B cell (primary cell): ENCODE results near the gene MOB2. TPM values are rescaled to one million over a fixed set of nuclear protein-coding genes. Genes with fewer than 3 reads are reported as not detected.
A peak's percentile ranks its signal among the peaks of the same experiment; 100 is the strongest.
"Not testable (repeated sequence)": the region's sequence is repeated elsewhere in the genome, so short reads cannot be mapped to it uniquely, and the experiment has no call there.

ENCODE experiments used
- ATAC-seq: fragments of 200-7000 bp; cut with Tn5 transposase; one replicate; pipeline ENCODE4 v1.10.0; 2021; ENCODE audit warnings: low read depth, mild to moderate bottlenecking, moderate number of reproducible peaks, moderate library complexity
- CTCF ChIA-PET: fragments of 350-600 bp; sonication (Branson Sonifier 250); formaldehyde crosslinking; loops from one replicate; lab custom pipeline; 2021; ENCODE audit warnings: antibody characterized with exemption, inconsistent platforms; lab: Charles Lee
- POLR2A ChIA-PET: fragments of 350-600 bp; sonication (Branson Sonifier 250); formaldehyde crosslinking; loops from one replicate; lab custom pipeline; 2021; ENCODE audit warnings: antibody characterized with exemption; lab: Charles Lee
- DNase-seq: peaks from one replicate; pipeline ENCODE4 v3.0.0; 2013
- H2AFZ ChIP-seq: 2 replicates; pipeline ENCODE4 v1.6.1; 2012; ENCODE audit warnings: mild to moderate bottlenecking, low read depth, low read length; ENCODE audit not compliant: insufficient read depth, poor library complexity, severe bottlenecking
- H3K27ac ChIP-seq, 2 donors: 1 replicate in 1 of 2; 2 replicates in 1 of 2; pipeline ENCODE4 v1.5.1; 2012 to 2013; ENCODE audit warnings: low read length in 2 of 2, mild to moderate bottlenecking in 2 of 2, moderate library complexity in 1 of 2
- H3K27me3 ChIP-seq, 4 experiments: fragments of 200-600 bp in 1 of 4; sonication (generic) in 1 of 4; replicated peaks in 1 of 4; 1 replicate in 2 of 4; 2 replicates in 2 of 4; pipeline versions ENCODE4 v1.6.1 to v1.7.0; 2013 to 2016; ENCODE audit warnings: low read length in 3 of 4, mild to moderate bottlenecking in 2 of 4, mixed read lengths in 1 of 4, moderate library complexity in 1 of 4; ENCODE audit not compliant: insufficient read depth in 4 of 4, control insufficient read depth in 3 of 4; ENCODE audit errors: control extremely low read depth in 1 of 4
- H3K36me3 ChIP-seq, 2 experiments: replicated peaks in 1 of 2; 1 replicate in 1 of 2; 2 replicates in 1 of 2; pipeline versions ENCODE4 v1.6.1 to v1.7.1; 2013; ENCODE audit warnings: low read length in 1 of 2; ENCODE audit not compliant: insufficient read depth in 2 of 2, control insufficient read depth in 1 of 2; ENCODE audit errors: control extremely low read depth in 1 of 2, extremely low read depth in 1 of 2
- H3K4me1 ChIP-seq, 2 donors: fragments of 200-600 bp in 1 of 2; sonication (generic) in 1 of 2; 1 replicate in 1 of 2; 2 replicates in 1 of 2; pipeline versions ENCODE4 v1.5.1 to v1.6.1; 2013 to 2017; ENCODE audit warnings: low read length in 2 of 2; ENCODE audit not compliant: control insufficient read depth in 2 of 2, insufficient read depth in 2 of 2
- H3K4me2 ChIP-seq: replicated peaks from 2 replicates; pipeline ENCODE3; 2012; ENCODE audit warnings: mild to moderate bottlenecking, low read depth, low read length; ENCODE audit not compliant: poor library complexity, severe bottlenecking
- H3K4me3 ChIP-seq, 5 experiments: fragments of 200-600 bp in 1 of 5; sonication (generic) in 1 of 5; 1 replicate in 3 of 5; 2 replicates in 2 of 5; pipeline versions ENCODE4 v1.5.1 to v1.7.0; 2011 to 2016; ENCODE audit warnings: low read length in 4 of 5, mild to moderate bottlenecking in 4 of 5, low read depth in 2 of 5, control low read depth in 1 of 5, moderate library complexity in 1 of 5; ENCODE audit not compliant: insufficient read depth in 1 of 5; ENCODE audit errors: control extremely low read depth in 1 of 5, extremely low read depth in 1 of 5
- H3K79me2 ChIP-seq: fragments of 200-600 bp; sonication (generic); one replicate; pipeline ENCODE4 v1.6.0; 2016; ENCODE audit warnings: low read length; ENCODE audit not compliant: control insufficient read depth, insufficient read depth
- H3K9ac ChIP-seq: fragments of 200-600 bp; sonication (generic); 2 replicates; pipeline ENCODE4 v1.6.1; 2017; ENCODE audit warnings: mild to moderate bottlenecking, low read length, moderate library complexity
- H3K9me3 ChIP-seq, 3 donors: one replicate each; pipeline versions ENCODE4 v1.6.1 to v1.7.1; 2013; ENCODE audit warnings: low read length in 2 of 3; ENCODE audit not compliant: control insufficient read depth in 2 of 3, insufficient read depth in 1 of 3; ENCODE audit errors: control extremely low read depth in 1 of 3
- H4K20me1 ChIP-seq: 2 replicates; pipeline ENCODE4 v1.6.0; 2012; ENCODE audit warnings: mild to moderate bottlenecking, low read length; ENCODE audit not compliant: insufficient read depth, control insufficient read depth, poor library complexity, severe bottlenecking
- H3K27ac Mint-ChIP-seq: one replicate; pipeline ENCODE4 v1.8.0; 2021; ENCODE audit warnings: mixed read lengths
- H3K27me3 Mint-ChIP-seq: one replicate; pipeline ENCODE4 v1.8.0; 2021; ENCODE audit warnings: mixed read lengths
- H3K4me1 Mint-ChIP-seq: one replicate; pipeline ENCODE4 v1.8.0; 2021; ENCODE audit warnings: mixed read lengths
- H3K4me3 Mint-ChIP-seq: one replicate; pipeline ENCODE4 v1.8.0; 2021; ENCODE audit warnings: mixed read lengths
- H3K9me3 Mint-ChIP-seq: one replicate; pipeline ENCODE4 v1.8.0; 2022; ENCODE audit warnings: mixed read lengths; ENCODE audit not compliant: insufficient read depth
- CTCF ChIP-seq: fragments of 200-600 bp; IDR thresholded peaks from one replicate; pipeline ENCODE4 v1.8.0; 2022; ENCODE audit warnings: antibody characterized with exemption, mild to moderate bottlenecking
- EZH2 ChIP-seq: IDR thresholded peaks from 2 replicates; pipeline ENCODE4 v1.6.1; 2012; ENCODE audit warnings: borderline replicate concordance, low read depth, mild to moderate bottlenecking, moderate library complexity, low read length; ENCODE audit not compliant: insufficient read depth, poor library complexity, severe bottlenecking
- WGBS: methylation state at CpG from one replicate; pipeline ENCODE4 v1.1.5; 2013; ENCODE audit warnings: missing lambda C conversion rate; ENCODE audit not compliant: insufficient coverage; 5-methylcytosine and 5-hydroxymethylcytosine counted together
- intact Hi-C: fragments of 100-400 bp; cut with micrococcal nuclease; formaldehyde crosslinking; loops from one replicate; pipeline ENCODE4 v1.10.0; 2022
- polyA plus RNA-seq: library from polyadenylated mRNA; depleted of rRNA; stranded (reverse); fragments of >200 nt; gene quantifications from 2 replicates; pipeline ENCODE4 v1.2.3, GENCODE V29; 2012
- total RNA-seq, 2 donors: library from RNA; stranded (reverse); fragments of 120-200 nt in 1 of 2; gene quantifications; 1 replicate in 1 of 2; 2 replicates in 1 of 2; pipeline versions ENCODE4 v1.2.3 to v1.2.4, GENCODE V29; 2013 to 2022

Gene MOB2
- total and polyA plus RNA-seq, 2 donors (not counting 1 experiment from before 2014, with no cell fraction given): 55.7 to 57.6 TPM

GRCh38 chr11:1435820-1436467 lies 50.6 kb downstream of the MOB2 start:
- Histone ChIP-seq H3K27me3 (peaks cover 0 to 7% (median 0%) of the 10 kb centered on the region in 4 experiments), H3K9me3 (no peaks in the 10 kb centered on the region), H3K4me2 (no peak overlapping the region), H3K9ac (no peak overlapping the region), H3K79me2 (no peaks in the 10 kb centered on the region), H3K27ac (no peak overlapping the region), H2AFZ (no peak overlapping the region), H3K36me3 (no peaks in the 10 kb centered on the region), H3K4me3 (no peak overlapping the region), H4K20me1 (no peaks in the 10 kb centered on the region), H3K4me1 (no peaks in the 10 kb centered on the region)
- intact Hi-C loops: no loop called here
- Mint-ChIP-seq H3K9me3 (no peaks in the 10 kb centered on the region), H3K27ac (no peak overlapping the region), H3K27me3 (no peaks in the 10 kb centered on the region), H3K4me1 (no peaks in the 10 kb centered on the region), H3K4me3 (no peak overlapping the region)
- DNase-seq: no peak
- ChIA-PET POLR2A (interaction anchor here (0.7 to 1.0 kb wide), 2 partner anchors 13 to 53 kb away, joined by 3 read pairs; no protein-coding TSS in a partner anchor), CTCF (interaction anchor here (2.0 kb wide), 1 partner anchor 139 kb away, joined by 5 read pairs; no protein-coding TSS in a partner anchor)
- 53% methylated on average over 14 of the region's 29 CpGs for WGBS
- no peak for TF ChIP-seq EZH2
- no peak for TF ChIP-seq CTCF
- peak; percentile 17 for ATAC-seq

DNA sequence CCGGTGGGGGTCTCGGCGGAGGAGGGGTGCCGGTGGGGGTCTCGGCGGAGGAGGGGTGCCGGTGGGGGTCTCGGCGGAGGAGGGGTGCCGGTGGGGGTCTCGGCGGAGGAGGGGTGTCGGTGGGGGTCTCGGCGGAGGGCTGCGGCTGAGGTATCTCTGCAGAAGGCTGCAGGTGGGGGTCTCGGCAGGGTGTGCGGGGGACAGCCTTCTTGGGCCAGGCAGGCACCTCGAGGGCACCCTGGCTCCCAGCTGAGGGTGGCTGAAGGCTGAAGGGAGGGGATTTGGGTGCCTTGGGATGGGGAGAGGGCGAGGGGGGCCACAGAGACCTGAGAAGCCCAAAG lies 51.1 kb downstream of the MOB2 start:
- H3K9me3 Mint-ChIP-seq, H3K4me1 ChIP-seq, H3K9ac ChIP-seq, H3K27me3 Mint-ChIP-seq, intact Hi-C loops, H3K27me3 ChIP-seq, CTCF ChIA-PET, H3K4me1 Mint-ChIP-seq, DNase-seq, H2AFZ ChIP-seq, H3K36me3 ChIP-seq, H4K20me1 ChIP-seq, ATAC-seq, H3K27ac ChIP-seq, H3K27ac Mint-ChIP-seq, H3K4me3 ChIP-seq, H3K79me2 ChIP-seq, H3K9me3 ChIP-seq, H3K4me2 ChIP-seq, H3K4me3 Mint-ChIP-seq: not testable (repeated sequence)
- POLR2A ChIA-PET: interaction anchor here (0.7 to 1.0 kb wide), 2 partner anchors 13 to 53 kb away, joined by 3 read pairs; no protein-coding TSS in a partner anchor
- WGBS: 84% methylated on average over 3 of the region's 20 CpGs
